B cell (primary cell): ENCODE data around the gene CACYBP. TPM values are rescaled to one million over a fixed set of nuclear protein-coding genes. Genes with fewer than 3 reads are reported as not detected.

ENCODE experiments used
- ATAC-seq: fragments of 200-7000 bp; cut with Tn5 transposase; one replicate; pipeline ENCODE4 v1.10.0; 2021; ENCODE audit warnings: low read depth, mild to moderate bottlenecking, moderate number of reproducible peaks, moderate library complexity
- CTCF ChIA-PET: fragments of 350-600 bp; sonication (Branson Sonifier 250); formaldehyde crosslinking; loops from one replicate; lab custom pipeline; 2021; ENCODE audit warnings: antibody characterized with exemption, inconsistent platforms; lab: Charles Lee
- POLR2A ChIA-PET: fragments of 350-600 bp; sonication (Branson Sonifier 250); formaldehyde crosslinking; loops from one replicate; lab custom pipeline; 2021; ENCODE audit warnings: antibody characterized with exemption; lab: Charles Lee
- DNase-seq: peaks from one replicate; pipeline ENCODE4 v3.0.0; 2013
- H2AFZ ChIP-seq: 2 replicates; pipeline ENCODE4 v1.6.1; 2012; ENCODE audit warnings: mild to moderate bottlenecking, low read depth, low read length; ENCODE audit not compliant: insufficient read depth, poor library complexity, severe bottlenecking
- H3K27ac ChIP-seq, 2 donors: 1 replicate in 1 of 2; 2 replicates in 1 of 2; pipeline ENCODE4 v1.5.1; 2012 to 2013; ENCODE audit warnings: low read length in 2 of 2, mild to moderate bottlenecking in 2 of 2, moderate library complexity in 1 of 2
- H3K27me3 ChIP-seq, 4 experiments: fragments of 200-600 bp in 1 of 4; sonication (generic) in 1 of 4; replicated peaks in 1 of 4; 1 replicate in 2 of 4; 2 replicates in 2 of 4; pipeline versions ENCODE4 v1.6.1 to v1.7.0; 2013 to 2016; ENCODE audit warnings: low read length in 3 of 4, mild to moderate bottlenecking in 2 of 4, mixed read lengths in 1 of 4, moderate library complexity in 1 of 4; ENCODE audit not compliant: insufficient read depth in 4 of 4, control insufficient read depth in 3 of 4; ENCODE audit errors: control extremely low read depth in 1 of 4
- H3K36me3 ChIP-seq, 2 experiments: replicated peaks in 1 of 2; 1 replicate in 1 of 2; 2 replicates in 1 of 2; pipeline versions ENCODE4 v1.6.1 to v1.7.1; 2013; ENCODE audit warnings: low read length in 1 of 2; ENCODE audit not compliant: insufficient read depth in 2 of 2, control insufficient read depth in 1 of 2; ENCODE audit errors: control extremely low read depth in 1 of 2, extremely low read depth in 1 of 2
- H3K4me1 ChIP-seq, 2 donors: fragments of 200-600 bp in 1 of 2; sonication (generic) in 1 of 2; 1 replicate in 1 of 2; 2 replicates in 1 of 2; pipeline versions ENCODE4 v1.5.1 to v1.6.1; 2013 to 2017; ENCODE audit warnings: low read length in 2 of 2; ENCODE audit not compliant: control insufficient read depth in 2 of 2, insufficient read depth in 2 of 2
- H3K4me2 ChIP-seq: replicated peaks from 2 replicates; pipeline ENCODE3; 2012; ENCODE audit warnings: mild to moderate bottlenecking, low read depth, low read length; ENCODE audit not compliant: poor library complexity, severe bottlenecking
- H3K4me3 ChIP-seq, 5 experiments: fragments of 200-600 bp in 1 of 5; sonication (generic) in 1 of 5; 1 replicate in 3 of 5; 2 replicates in 2 of 5; pipeline versions ENCODE4 v1.5.1 to v1.7.0; 2011 to 2016; ENCODE audit warnings: low read length in 4 of 5, mild to moderate bottlenecking in 4 of 5, low read depth in 2 of 5, control low read depth in 1 of 5, moderate library complexity in 1 of 5; ENCODE audit not compliant: insufficient read depth in 1 of 5; ENCODE audit errors: control extremely low read depth in 1 of 5, extremely low read depth in 1 of 5
- H3K79me2 ChIP-seq: fragments of 200-600 bp; sonication (generic); one replicate; pipeline ENCODE4 v1.6.0; 2016; ENCODE audit warnings: low read length; ENCODE audit not compliant: control insufficient read depth, insufficient read depth
- H3K9ac ChIP-seq: fragments of 200-600 bp; sonication (generic); 2 replicates; pipeline ENCODE4 v1.6.1; 2017; ENCODE audit warnings: mild to moderate bottlenecking, low read length, moderate library complexity
- H3K9me3 ChIP-seq, 3 donors: one replicate each; pipeline versions ENCODE4 v1.6.1 to v1.7.1; 2013; ENCODE audit warnings: low read length in 2 of 3; ENCODE audit not compliant: control insufficient read depth in 2 of 3, insufficient read depth in 1 of 3; ENCODE audit errors: control extremely low read depth in 1 of 3
- H4K20me1 ChIP-seq: 2 replicates; pipeline ENCODE4 v1.6.0; 2012; ENCODE audit warnings: mild to moderate bottlenecking, low read length; ENCODE audit not compliant: insufficient read depth, control insufficient read depth, poor library complexity, severe bottlenecking
- H3K27ac Mint-ChIP-seq: one replicate; pipeline ENCODE4 v1.8.0; 2021; ENCODE audit warnings: mixed read lengths
- H3K27me3 Mint-ChIP-seq: one replicate; pipeline ENCODE4 v1.8.0; 2021; ENCODE audit warnings: mixed read lengths
- H3K4me1 Mint-ChIP-seq: one replicate; pipeline ENCODE4 v1.8.0; 2021; ENCODE audit warnings: mixed read lengths
- H3K4me3 Mint-ChIP-seq: one replicate; pipeline ENCODE4 v1.8.0; 2021; ENCODE audit warnings: mixed read lengths
- H3K9me3 Mint-ChIP-seq: one replicate; pipeline ENCODE4 v1.8.0; 2022; ENCODE audit warnings: mixed read lengths; ENCODE audit not compliant: insufficient read depth
- EZH2 ChIP-seq: IDR thresholded peaks from 2 replicates; pipeline ENCODE4 v1.6.1; 2012; ENCODE audit warnings: borderline replicate concordance, low read depth, mild to moderate bottlenecking, moderate library complexity, low read length; ENCODE audit not compliant: insufficient read depth, poor library complexity, severe bottlenecking
- WGBS: methylation state at CpG from one replicate; pipeline ENCODE4 v1.1.5; 2013; ENCODE audit warnings: missing lambda C conversion rate; ENCODE audit not compliant: insufficient coverage; 5-methylcytosine and 5-hydroxymethylcytosine counted together
- intact Hi-C: fragments of 100-400 bp; cut with micrococcal nuclease; formaldehyde crosslinking; loops from one replicate; pipeline ENCODE4 v1.10.0; 2022
- polyA plus RNA-seq: library from polyadenylated mRNA; depleted of rRNA; stranded (reverse); fragments of >200 nt; gene quantifications from 2 replicates; pipeline ENCODE4 v1.2.3, GENCODE V29; 2012
- total RNA-seq, 2 donors: library from RNA; stranded (reverse); fragments of 120-200 nt in 1 of 2; gene quantifications; 1 replicate in 1 of 2; 2 replicates in 1 of 2; pipeline versions ENCODE4 v1.2.3 to v1.2.4, GENCODE V29; 2013 to 2022
- TF ChIP-seq, protein P1 (sequence below): fragments of 200-600 bp; IDR thresholded peaks from one replicate; pipeline ENCODE4 v1.8.0; 2022; ENCODE audit warnings: antibody characterized with exemption, mild to moderate bottlenecking

CACYBP gene
- total and polyA plus RNA-seq, 2 donors (not counting 1 experiment from before 2014, with no cell fraction given) = 16.2 to 71.1 TPM

DNA sequence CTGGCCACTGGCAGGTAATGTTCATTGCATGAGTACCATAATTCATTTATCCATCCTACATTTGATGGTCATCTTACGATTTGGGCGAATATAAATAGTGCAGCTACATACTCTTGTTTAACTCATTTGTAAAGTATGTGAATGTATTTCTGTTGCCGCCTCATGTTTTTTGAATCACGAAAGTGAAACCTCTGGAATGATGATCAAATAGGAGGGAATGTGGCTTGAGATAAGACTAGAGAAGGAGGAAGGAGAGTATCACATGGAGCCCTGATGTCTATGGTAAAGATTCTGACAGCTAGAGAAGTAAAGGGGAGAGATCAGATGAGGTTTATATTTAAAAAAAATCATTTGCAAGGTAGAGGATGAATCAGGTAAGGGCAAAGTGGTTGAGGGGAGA is 15.5 kb downstream of the CACYBP start:
- Histone ChIP-seq H3K4me2 (no peak overlapping the region), H3K36me3 (peaks cover 1 to 75% of the 10 kb centered on the region in 2 experiments), H3K27me3 (no peaks in the 10 kb centered on the region), H3K4me1 (no peaks in the 10 kb centered on the region), H2AFZ (no peak overlapping the region), H3K27ac (no peak overlapping the region), H3K9me3 (no peaks in the 10 kb centered on the region), H3K4me3 (no peak overlapping the region), H4K20me1 (no peaks in the 10 kb centered on the region), H3K79me2 (no peaks in the 10 kb centered on the region), H3K9ac (no peak overlapping the region)
- ChIA-PET POLR2A (interaction anchor here (0.7 to 1.9 kb wide), 2 partner anchors 14 to 15 kb away, joined by 4 read pairs; partner anchors contain the start of gene CACYBP), CTCF (no interaction called here)
- Mint-ChIP-seq H3K27ac (no peak overlapping the region), H3K4me3 (no peak overlapping the region), H3K27me3 (no peaks in the 10 kb centered on the region), H3K9me3 (no peaks in the 10 kb centered on the region), H3K4me1 (peaks cover 2% of the 10 kb centered on the region)
- no peak for ATAC-seq
- TF ChIP-seq, protein P1, sequence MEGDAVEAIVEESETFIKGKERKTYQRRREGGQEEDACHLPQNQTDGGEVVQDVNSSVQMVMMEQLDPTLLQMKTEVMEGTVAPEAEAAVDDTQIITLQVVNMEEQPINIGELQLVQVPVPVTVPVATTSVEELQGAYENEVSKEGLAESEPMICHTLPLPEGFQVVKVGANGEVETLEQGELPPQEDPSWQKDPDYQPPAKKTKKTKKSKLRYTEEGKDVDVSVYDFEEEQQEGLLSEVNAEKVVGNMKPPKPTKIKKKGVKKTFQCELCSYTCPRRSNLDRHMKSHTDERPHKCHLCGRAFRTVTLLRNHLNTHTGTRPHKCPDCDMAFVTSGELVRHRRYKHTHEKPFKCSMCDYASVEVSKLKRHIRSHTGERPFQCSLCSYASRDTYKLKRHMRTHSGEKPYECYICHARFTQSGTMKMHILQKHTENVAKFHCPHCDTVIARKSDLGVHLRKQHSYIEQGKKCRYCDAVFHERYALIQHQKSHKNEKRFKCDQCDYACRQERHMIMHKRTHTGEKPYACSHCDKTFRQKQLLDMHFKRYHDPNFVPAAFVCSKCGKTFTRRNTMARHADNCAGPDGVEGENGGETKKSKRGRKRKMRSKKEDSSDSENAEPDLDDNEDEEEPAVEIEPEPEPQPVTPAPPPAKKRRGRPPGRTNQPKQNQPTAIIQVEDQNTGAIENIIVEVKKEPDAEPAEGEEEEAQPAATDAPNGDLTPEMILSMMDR = no peak
- no peak for TF ChIP-seq EZH2
- 95% methylated on average over 2 of the region's 4 CpGs for WGBS
- intact Hi-C loops = no loop called here
- DNase-seq = no peak

DNA sequence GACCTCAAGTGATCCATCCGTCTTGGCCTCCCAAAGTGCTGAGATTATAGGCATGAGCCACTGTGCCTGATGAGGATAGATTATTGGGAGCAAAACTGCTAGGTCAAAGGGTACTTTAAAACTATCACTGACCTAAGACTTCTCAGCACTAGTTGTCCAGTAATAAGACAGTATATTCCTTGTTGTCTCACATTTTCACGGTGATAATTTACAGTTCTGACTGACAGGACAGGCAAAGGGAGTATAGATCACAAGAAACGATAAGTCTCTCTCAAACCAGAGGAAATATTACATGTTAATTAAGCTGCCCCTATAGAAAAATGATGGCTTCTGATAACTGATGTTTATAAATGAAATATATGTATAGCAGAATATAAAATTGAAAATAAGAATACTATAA is 19.8 kb downstream of the CACYBP start:
- Histone ChIP-seq H3K9ac (no peak overlapping the region), H4K20me1 (no peaks in the 10 kb centered on the region), H2AFZ (no peak overlapping the region), H3K4me2 (no peak overlapping the region), H3K79me2 (peaks cover 24% of the 10 kb centered on the region), H3K27ac (no peak overlapping the region), H3K36me3 (peaks cover 0 to 42% of the 10 kb centered on the region in 2 experiments), H3K4me1 (peaks cover 10 to 15% of the 10 kb centered on the region in 2 donors), H3K9me3 (peaks cover 0 to 5% (median 1%) of the 10 kb centered on the region in 3 donors), H3K4me3 (no peak overlapping the region), H3K27me3 (no peaks in the 10 kb centered on the region)
- H3K4me1 Mint-ChIP-seq = peaks cover 29% of the 10 kb centered on the region
- H3K27ac Mint-ChIP-seq = no peak overlapping the region
- peaks cover under 1% of the 10 kb centered on the region for H3K9me3 Mint-ChIP-seq
- ATAC-seq (no peak), DNase-seq (no peak)
- intact Hi-C loops = no loop called here
- no peaks in the 10 kb centered on the region for H3K27me3 Mint-ChIP-seq
- POLR2A ChIA-PET = no interaction called here
- CTCF ChIA-PET = no interaction called here
- 100% methylated on average over 1 of the region's 3 CpGs for WGBS
- TF ChIP-seq EZH2 = no peak
- TF ChIP-seq, protein P1 = no peak
- H3K4me3 Mint-ChIP-seq = no peak overlapping the region
